OCI-M2 (cell line): ENCODE results near the gene EDA.

ENCODE experiments used
- DNase-seq: peaks from one replicate; lab custom pipeline; 2025; ENCODE audit not compliant: unreplicated experiment; lab: John Stamatoyannopoulos, UW

The EDA gene

DNA sequence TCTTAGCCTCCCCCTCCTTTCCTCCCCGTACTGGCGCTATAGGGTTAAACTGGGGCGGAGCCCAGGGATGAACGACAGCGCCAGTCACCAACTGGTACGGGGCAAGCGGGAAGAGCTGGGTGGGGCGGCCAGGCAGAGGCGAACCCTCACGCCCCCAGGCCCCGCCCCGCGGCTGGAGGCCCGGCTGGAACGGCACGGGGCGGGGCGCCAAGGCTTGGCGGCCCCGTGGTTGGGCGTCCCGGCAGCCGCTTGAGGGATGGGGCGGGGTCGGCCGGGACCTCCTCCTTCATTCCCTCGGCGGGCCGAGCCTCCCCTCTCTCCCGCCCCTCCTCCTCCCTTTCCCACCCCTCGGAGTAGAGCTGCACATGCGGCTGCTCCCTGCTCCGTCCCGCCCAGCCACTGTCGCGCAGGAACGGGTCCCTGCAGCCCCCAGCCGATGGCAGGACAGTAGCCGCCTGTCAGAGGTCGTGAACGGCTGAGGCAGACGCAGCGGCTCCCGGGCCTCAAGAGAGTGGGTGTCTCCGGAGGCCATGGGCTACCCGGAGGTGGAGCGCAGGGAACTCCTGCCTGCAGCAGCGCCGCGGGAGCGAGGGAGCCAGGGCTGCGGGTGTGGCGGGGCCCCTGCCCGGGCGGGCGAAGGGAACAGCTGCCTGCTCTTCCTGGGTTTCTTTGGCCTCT, at the start of gene EDA:
TSS of gene EDA (plus strand) at position 335 of the 678 bp plus-strand sequence.
- peak; percentile 20 for DNase-seq

DNA sequence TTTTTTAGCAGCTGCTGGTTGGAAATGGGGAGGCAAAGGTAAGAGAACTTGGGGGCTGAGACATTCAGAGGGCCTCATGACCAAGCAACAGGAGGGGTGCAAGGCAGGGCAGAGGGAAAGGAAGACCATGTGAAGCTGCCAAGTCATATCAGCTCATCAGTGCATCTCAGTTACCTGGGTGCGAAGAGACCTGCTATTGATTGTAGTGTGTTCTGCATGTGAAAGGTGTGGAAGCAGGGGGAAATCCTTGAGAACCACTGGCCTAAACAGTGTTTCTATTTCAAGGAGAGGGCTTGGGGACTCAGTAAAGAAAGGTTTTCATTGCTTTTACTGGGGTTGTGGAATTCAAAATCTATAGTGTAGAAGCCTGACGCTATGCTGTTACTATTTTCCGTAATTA, 47.1 kb upstream of the EDA start:
- no peak for DNase-seq

GRCh38 chrX:69597399-69597798, 18.5 kb upstream of the EDA start:
- no peak for DNase-seq

- no peak for DNase-seq
Measured at GRCh38 chrX:69600182-69600581, 15.7 kb upstream of the EDA start.

- DNase-seq: no peak
Measured at GRCh38 chrX:69603566-69604194, 12.2 kb upstream of the EDA start.

DNA sequence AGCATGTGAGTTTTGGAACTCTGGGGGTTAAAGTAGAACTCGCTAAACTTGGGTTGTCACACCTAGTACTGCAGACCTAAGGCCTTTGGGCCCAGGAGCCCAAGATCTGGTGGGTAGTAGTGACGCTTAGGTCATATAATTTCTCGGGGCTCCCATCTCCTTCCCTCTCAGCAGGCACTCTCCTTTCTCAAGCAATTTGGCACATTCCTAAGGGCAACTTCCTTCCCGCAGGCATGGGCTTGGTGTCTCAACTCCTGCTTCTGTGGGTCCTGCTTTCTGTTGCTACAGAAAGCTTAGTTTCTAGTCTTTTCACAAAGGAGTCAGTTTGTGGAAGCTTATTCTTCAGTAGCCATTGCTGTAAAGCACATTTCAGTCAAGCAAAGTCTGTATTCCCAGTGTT, 10.4 kb upstream of the EDA start:
- no peak for DNase-seq

DNA sequence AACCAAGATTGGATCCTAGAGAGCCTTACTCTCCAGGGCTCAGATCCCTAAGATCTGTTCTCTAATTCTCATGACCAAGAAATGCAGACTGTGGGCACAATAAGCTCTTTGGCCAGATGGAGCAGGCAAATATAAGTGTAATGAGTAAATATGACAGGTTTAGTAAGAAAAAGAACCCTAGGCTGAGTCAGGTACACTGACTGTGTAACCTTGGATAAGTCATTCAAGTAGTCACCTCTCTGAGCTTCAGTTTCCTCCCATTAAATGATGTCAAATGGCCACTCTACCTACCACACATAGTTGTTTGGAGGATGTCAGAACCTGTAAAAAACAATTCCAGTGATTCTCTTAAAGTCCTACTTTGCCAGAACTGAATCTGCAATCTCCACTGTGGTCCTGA, 8.3 kb upstream of the EDA start:
- DNase-seq: no peak

DNA sequence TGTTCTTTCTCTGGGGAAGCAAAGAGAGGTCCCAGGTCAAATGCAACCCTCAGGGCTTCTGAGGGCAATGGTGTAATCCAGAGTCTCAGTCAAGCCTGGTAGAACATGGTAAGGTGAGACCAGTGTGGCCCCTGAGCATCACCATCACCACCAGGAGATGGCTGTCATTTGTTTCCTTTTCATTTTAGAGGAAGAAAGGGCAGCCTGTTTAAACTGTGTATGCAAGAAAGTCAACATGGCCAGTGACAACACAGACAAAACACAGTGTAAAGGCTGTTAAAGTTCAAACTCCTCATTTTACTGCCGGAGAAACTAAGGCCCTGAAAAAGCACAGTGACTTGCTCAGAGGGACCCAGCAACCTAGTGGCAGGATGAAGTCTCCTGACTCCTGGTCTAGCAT, 2.0 kb upstream of the EDA start:
- DNase-seq: no peak

DNA sequence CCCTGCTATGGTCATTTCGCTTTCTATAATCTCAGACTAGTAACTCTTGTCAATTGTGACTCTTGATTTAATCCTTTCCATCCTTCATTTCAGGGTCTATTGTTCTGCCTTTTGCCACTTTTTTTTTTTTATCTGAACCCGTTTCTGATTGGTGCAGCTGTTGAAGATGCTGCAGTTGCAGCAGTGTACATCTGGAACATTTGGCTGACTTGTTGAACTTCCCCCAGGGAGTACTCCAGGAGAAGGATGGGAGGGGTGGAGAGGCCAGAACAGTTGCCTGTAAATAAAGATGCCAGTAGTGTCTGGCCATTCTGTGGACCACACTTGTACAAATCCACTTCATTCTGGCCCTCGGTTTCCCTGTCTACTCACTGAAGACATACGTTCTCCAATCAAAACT, 1.0 kb upstream of the EDA start:
- DNase-seq: no peak

- no peak for DNase-seq
Measured at GRCh38 chrX:69615342-69615741, 571 bp upstream of the EDA start.

GRCh38 chrX:69616457-69617203, 717 bp downstream of the EDA start:
- no peak for DNase-seq

- DNase-seq: peak; percentile 1
Measured at GRCh38 chrX:69618803-69619202, 2.9 kb downstream of the EDA start.

GRCh38 chrX:69626129-69626528, 10.2 kb downstream of the EDA start:
- no peak for DNase-seq

DNA sequence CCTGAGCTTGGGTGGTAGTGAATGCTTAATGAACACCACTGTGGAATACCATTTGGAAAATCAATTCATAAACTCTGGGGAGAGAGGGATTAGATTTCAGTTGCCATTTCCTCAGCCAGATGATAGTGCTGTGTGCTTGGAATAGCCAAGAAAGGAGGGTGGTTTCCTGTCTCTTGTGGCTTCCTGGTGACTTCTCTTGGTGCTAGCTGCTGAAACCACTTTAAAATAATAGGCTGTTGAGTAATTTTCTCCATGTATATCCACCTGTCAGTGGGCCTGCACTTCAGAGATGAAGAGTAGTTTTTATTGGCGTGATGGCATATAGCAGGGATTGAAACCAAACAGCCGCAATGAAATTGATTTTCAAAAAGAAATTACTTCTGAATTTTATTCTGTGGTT, 11.8 kb downstream of the EDA start:
- no peak for DNase-seq

GRCh38 chrX:69630147-69630546, 14.2 kb downstream of the EDA start:
- no peak for DNase-seq

DNA sequence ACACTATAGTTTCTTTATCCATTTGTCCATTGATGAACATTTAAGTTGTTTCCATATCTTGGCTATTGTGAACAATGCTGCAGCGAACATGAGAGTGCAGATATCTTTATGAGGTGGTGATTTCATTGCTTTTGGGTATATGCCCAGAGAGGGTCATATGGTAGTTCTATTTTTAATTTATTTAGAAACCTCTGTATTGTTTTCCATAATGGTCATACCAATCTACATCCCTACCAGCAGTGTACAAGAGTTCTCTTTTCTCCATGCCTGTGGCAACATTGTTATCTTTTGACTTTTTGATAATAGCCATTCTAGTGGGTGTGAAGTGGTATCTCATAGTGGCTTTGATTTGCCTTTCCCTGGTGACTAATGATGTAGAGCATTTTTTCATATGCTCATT, 48.8 kb downstream of the EDA start:
- DNase-seq: no peak

DNA sequence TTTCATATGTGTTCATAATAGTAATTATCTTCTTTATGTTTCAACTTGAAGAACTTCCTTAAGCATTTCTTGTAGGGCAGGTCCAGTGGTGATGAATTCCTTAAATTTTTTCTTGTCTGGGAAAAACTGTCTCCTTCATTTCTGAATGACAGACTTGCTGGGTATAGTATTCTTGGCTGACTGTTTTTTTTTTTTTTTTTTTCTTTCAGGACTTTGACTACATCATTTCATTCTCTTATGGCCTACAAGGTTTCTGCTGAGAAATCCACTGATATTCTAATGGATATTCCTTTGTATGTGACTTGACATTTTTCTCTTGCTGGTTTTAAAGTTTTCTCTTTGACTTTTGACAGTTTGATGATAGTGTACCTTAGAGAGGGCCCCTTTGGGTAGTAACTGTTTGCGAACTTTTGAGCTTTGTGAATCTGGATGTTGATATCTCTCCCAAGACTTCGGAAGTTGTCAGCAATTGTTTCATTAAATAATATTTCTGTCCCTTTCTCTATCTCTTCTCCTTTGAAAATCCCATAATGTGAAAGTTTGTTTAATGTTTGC, 54.2 kb downstream of the EDA start:
- no peak for DNase-seq

GRCh38 chrX:69674891-69675290, 59.0 kb downstream of the EDA start:
- no peak for DNase-seq

- DNase-seq: no peak
Measured at GRCh38 chrX:69705818-69706217, 89.9 kb downstream of the EDA start.

DNA sequence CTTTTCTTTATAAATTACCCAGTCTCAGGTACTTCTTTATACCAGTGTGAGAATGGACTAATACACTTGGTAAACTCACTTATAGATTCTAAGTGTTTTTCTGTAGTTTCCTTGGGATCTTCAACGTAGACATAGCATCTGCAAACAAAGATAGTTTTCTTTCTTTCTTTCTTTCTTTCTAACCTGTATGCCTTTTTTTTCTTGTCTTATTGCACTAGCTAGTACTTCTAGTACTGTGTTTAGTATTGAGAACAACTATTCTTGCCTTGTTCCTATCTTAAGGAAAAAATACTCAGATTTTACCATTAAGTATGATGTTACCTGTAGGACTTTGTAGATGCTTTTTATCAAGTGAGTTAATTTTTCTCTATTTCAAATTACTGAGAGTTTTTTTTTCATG, 102.2 kb downstream of the EDA start:
- DNase-seq: no peak

DNA sequence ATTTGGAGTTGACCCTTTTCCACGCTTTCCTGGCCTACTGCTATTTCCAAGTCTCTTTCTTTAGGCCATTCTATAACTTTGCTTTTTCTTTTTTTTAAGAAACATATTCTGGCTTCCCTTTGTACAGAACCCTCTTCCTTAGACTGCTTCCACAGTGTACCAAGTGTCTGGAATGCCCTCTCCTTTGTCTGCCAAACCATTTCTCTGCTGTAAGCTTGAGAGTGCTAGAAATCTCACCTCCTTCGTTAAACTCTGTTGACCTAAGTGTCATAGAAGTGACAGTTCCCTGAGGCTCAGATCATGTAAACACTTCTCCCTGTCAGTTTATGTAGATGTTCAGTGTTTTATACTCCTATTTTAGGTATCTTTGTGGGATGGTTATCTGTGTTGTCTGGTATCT, 108.4 kb downstream of the EDA start:
- no peak for DNase-seq

DNA sequence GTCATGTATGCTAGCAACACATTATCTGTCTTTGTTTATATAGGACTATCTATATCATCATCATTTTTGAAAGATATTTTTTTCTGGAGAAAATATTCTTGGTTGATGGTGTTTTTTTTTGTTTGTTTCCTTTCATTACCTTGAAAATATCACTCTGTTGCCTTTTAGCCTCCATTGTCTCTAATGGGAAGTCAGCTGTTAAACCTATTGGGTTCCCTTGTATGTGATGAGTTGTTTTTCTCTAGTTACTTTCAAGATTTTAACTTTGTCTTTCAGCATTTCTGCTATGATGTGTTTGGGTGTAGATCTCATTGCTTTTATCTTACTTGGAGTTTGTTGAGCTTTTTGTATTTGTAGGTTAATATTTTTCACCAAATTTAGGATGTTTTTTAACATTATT, 124.4 kb downstream of the EDA start:
- DNase-seq: no peak
